WI38 (cell line): Measurements from ENCODE around the gene WDR38.

Experiments
- H3K4me3 ChIP-seq: 2 replicates; pipeline ENCODE4 v1.5.1; 2011; ENCODE audit warnings: low read depth, mild to moderate bottlenecking, control low read depth, low read length
- CTCF ChIP-seq: IDR thresholded peaks from 2 replicates; pipeline ENCODE4 v1.5.1; 2012; ENCODE audit warnings: low read depth, mild to moderate bottlenecking, control low read depth, low read length

Gene WDR38

GRCh38 chr9:124871156-124871561, 17.9 kb downstream of the WDR38 start:
- no peak for TF ChIP-seq CTCF
- H3K4me3 ChIP-seq, result peak overlapping the region; percentile 94; the same call in 1 of the 2 replicates

- TF ChIP-seq CTCF, result no peak
- no peak overlapping the region for H3K4me3 ChIP-seq
These were observed 20.4 kb downstream of the WDR38 start for GRCh38 chr9:124873664-124874063.

DNA sequence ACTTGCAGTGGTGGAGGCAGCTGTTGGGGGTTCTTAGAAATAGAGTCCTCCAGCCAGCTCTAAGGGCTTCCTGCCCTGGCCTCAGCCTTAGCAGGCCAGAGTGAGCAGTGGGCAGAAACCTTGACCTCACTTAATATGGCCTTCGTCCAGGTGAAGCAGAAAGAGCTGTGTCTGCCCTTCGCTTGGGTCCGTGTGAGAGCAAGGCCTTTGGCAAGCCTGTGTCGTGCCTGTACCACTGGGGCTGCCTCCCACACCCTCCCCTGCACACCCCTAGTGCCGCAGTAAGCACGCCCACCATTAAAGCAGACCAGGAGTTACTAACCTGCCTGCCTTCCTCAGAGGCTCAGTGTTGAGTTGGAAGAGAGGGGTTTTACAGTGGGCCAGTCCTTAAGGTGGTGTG, 22.2 kb downstream of the WDR38 start:
- no peak overlapping the region for H3K4me3 ChIP-seq
- no peak for TF ChIP-seq CTCF

- no peak for TF ChIP-seq CTCF
- no peak overlapping the region for H3K4me3 ChIP-seq
These were observed 23.9 kb downstream of the WDR38 start for GRCh38 chr9:124877021-124877782.

- no peak for TF ChIP-seq CTCF
- H3K4me3 ChIP-seq, result no peak overlapping the region
These were observed 24.8 kb downstream of the WDR38 start for GRCh38 chr9:124878021-124878420.

DNA sequence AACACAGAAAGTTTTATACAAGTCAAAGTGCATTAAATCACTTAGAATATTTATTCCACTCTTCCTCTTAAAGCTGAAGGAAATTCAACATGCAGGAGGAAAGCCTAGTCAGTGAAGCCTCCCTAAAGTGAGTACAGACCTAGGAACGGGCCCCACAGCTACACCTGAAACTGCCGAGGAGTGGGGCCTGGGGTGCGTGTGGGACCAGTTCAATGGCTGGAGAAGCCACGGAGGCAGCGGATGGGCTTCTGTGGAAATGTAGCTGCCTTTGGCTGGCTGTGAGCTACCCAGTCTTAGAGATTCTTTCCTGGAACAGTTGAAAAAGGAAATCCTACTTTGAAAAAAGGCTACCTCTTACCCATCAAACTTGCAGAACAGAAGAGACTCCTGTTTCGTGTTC, 25.3 kb downstream of the WDR38 start:
- no peak for TF ChIP-seq CTCF
- H3K4me3 ChIP-seq, result no peak overlapping the region

DNA sequence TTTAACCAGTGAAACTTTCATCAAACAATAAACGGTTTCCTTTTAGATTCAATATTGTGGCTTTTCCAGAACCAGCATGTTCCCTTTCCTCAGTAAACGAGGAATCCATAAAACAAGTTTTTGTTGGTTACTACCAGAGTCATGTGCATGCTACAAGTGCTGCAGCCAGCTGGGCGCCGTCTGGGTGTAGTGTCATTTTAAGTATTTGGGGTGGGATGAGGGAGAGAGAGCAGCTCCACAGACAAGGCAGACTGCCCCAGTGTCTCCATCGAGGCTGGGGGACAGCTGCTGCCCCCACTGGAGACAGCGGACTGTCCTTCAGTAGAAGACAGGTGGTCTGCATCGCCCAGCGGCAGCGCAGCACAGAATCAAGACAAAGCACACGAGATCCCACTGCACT, 26.0 kb downstream of the WDR38 start:
- no peak for TF ChIP-seq CTCF
- no peak overlapping the region for H3K4me3 ChIP-seq
